ENCODE data around the gene IL17C.

IL17C gene, protein sequence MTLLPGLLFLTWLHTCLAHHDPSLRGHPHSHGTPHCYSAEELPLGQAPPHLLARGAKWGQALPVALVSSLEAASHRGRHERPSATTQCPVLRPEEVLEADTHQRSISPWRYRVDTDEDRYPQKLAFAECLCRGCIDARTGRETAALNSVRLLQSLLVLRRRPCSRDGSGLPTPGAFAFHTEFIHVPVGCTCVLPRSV

DNA sequence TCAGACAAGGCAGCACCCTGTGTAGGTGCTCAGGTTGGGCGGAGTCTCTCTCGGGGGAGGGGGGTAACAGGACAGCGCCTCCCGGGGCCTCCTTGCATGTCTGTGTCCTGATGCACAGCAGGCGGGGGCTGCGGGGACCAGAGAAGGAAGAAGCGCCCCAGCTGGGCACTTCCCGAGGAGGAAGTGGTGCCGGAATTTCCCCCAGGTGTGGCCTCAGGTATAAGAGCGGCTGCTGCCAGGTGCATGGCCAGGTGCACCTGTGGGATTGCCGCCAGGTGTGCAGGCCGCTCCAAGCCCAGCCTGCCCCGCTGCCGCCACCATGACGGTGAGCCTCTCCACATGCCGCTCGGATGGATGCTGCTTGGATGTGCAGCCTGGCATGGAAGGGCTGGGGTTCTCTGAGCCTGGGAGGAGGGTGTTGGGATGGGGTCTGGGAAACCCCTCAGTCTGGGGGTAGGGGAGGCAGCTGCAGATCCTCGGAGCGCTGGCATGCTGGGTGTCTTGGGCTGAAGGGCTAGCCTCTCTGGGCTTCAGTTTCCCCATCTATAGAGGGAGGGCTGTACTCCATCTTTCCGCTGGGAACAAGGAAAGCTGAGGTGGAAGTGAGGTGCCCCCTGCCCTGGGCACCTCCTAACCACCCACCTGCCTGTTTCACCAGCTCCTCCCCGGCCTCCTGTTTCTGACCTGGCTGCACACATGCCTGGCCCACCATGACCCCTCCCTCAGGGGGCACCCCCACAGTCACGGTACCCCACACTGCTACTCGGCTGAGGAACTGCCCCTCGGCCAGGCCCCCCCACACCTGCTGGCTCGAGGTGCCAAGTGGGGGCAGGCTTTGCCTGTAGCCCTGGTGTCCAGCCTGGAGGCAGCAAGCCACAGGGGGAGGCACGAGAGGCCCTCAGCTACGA is at the start of gene IL17C:
TSS of gene IL17C (plus strand) at position 250 of the 908 bp plus-strand sequence. CDS start at position 320, 70 bp downstream.
- TF ChIP-seq, protein P1, sequence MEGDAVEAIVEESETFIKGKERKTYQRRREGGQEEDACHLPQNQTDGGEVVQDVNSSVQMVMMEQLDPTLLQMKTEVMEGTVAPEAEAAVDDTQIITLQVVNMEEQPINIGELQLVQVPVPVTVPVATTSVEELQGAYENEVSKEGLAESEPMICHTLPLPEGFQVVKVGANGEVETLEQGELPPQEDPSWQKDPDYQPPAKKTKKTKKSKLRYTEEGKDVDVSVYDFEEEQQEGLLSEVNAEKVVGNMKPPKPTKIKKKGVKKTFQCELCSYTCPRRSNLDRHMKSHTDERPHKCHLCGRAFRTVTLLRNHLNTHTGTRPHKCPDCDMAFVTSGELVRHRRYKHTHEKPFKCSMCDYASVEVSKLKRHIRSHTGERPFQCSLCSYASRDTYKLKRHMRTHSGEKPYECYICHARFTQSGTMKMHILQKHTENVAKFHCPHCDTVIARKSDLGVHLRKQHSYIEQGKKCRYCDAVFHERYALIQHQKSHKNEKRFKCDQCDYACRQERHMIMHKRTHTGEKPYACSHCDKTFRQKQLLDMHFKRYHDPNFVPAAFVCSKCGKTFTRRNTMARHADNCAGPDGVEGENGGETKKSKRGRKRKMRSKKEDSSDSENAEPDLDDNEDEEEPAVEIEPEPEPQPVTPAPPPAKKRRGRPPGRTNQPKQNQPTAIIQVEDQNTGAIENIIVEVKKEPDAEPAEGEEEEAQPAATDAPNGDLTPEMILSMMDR (conservative IDR thresholded peaks at IDR 0.05; ENCODE audit: low read depth, low read length) = no peak

DNA sequence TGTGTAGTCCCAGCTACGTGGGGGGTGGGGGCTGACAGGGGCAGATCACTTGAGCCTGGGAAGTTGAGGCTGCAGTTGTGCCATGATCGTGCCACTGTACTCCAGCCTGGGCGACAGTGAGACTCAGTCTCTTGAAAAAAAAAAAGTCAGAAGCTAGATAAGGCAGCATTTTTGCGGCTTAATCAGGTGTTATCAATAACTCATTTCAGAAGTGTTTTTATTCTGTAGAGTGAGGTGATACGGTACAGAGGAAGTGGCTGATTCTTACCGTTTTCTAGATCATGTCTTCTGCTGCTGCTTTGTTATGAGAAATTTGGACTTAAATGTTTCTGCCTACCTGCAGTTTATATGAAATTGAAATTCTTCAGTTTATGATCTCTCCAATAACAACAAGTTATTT is 49.6 kb upstream of the IL17C start:
- H3K4me3 ChIP-seq (ENCODE audit: low read depth, low read length) = no peak overlapping the region
- no peak for DNase-seq (ENCODE audit: low read depth)
- TF ChIP-seq, protein P1 (conservative IDR thresholded peaks at IDR 0.05; ENCODE audit: low read depth, low read length) = no peak

More for the DNA sequence above, at the start of gene IL17C:
- no peak for DNase-seq (ENCODE audit: low read depth)
- no peak within 1 kb of the TSS for H3K4me3 ChIP-seq (ENCODE audit: low read depth, low read length)

DNA sequence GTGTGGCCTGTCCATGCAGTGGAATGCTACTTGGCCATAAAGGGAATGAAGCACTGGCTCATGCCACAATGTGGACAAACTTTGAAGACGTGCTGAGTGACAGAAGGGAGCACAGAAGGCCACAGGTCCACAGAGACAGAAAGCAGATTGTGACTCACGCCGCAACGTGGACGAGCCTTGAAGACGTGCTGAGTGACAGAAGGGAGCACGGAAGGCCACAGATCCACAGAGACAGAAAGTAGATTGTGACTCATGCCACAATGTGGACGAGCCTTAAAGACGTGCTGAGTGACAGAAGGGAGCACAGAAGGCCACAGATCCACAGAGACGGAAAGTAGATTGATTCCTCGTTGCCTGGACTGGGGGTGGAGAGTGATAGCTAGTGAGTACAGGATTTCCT is 48.9 kb upstream of the IL17C start:
- no peak for DNase-seq (ENCODE audit: low read depth)
- no peak overlapping the region for H3K4me3 ChIP-seq (ENCODE audit: low read depth, low read length)
- TF ChIP-seq, protein P1 (conservative IDR thresholded peaks at IDR 0.05; ENCODE audit: low read depth, low read length) = no peak

DNA sequence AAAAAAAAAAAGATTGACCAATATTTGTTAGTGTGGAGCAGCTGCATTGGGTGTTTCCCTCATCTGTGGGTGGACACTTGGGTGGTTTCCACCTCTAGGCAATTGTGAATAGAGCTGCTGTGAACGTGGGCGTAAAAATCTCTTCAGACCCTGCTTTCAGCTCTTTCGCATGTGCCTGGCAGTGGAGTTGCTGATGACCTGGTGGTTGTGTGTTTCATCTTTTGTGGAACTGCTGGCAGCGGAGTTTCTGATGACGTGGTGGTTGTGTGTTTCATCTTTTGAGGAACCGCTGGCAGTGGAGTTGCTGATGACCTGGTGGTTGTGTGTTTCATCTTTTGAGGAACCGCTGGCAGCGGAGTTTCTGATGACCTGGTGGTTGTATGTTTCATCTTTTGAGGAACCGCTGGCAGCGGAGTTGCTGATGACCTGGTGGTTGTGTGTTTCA is 46.8 kb upstream of the IL17C start:
- TF ChIP-seq, protein P1 (conservative IDR thresholded peaks at IDR 0.05; ENCODE audit: low read depth, low read length) = no peak
- no peak for DNase-seq (ENCODE audit: low read depth)
- H3K4me3 ChIP-seq (ENCODE audit: low read depth, low read length) = no peak overlapping the region

DNA sequence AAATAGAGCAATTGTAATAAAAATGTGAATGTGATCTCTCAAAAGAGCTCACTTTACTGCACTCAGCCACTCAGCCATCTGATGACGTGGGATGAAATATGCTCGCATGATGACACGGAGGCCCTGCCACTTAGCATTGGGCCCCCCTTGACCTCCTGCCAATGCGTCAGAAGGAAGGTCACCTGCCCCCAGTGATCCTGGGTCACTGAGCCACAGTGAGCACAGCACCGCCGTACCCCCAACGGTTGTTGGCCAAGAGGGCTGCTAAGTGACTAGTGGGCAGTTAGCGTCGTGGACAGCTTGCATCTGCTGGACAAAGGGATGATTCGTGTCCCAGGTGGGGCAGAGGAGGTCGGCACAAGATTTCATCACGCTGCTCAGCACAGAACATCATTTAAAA is 45.3 kb upstream of the IL17C start:
- no peak overlapping the region for H3K4me3 ChIP-seq (ENCODE audit: low read depth, low read length)
- no peak for DNase-seq (ENCODE audit: low read depth)
- TF ChIP-seq, protein P1 (conservative IDR thresholded peaks at IDR 0.05; ENCODE audit: low read depth, low read length) = no peak

DNA sequence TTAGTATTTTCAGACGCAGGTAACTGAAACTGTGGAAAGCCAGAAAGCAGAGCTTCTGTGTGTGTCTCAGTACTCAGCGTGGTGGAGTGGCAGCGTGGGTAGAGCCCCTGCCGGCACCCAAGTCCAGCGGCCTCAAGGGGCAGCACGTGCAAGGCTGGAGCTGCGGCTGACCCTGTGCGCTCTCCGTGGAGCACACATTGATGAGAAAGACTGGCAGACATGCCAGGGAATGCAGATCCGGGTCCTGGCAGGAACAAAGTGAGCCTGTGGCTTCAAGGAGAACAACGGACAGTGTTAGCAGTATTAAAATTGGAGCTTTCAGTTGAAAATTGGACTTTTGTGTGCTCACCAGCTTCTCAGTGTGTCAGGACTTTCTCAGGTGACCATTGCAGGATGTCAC is 44.9 kb upstream of the IL17C start:
- no peak overlapping the region for H3K4me3 ChIP-seq (ENCODE audit: low read depth, low read length)
- TF ChIP-seq, protein P1 (conservative IDR thresholded peaks at IDR 0.05; ENCODE audit: low read depth, low read length) = no peak
- no peak for DNase-seq (ENCODE audit: low read depth)

Measured in choroid plexus epithelial cell (primary cell).